HCT116 (cell line): Measurements from ENCODE around the gene BICD1.

Experiments
- YY1 ChIP-seq: IDR thresholded peaks from 2 replicates; pipeline ENCODE4 v1.6.1; 2011; ENCODE audit warnings: low read length, low read depth, moderate library complexity, mild to moderate bottlenecking; ENCODE audit not compliant: insufficient replicate concordance; ENCODE audit errors: extremely low read depth
- TF ChIP-seq, protein P1 (sequence below): IDR thresholded peaks from 2 replicates; pipeline ENCODE4 v1.6.1; 2012; ENCODE audit warnings: low read depth
- TF ChIP-seq, protein P2 (sequence below), 3 experiments: fragments of 200-600 bp in 1 of 3; sonication (generic) in 1 of 3; IDR thresholded peaks in 2 of 3; conservative IDR thresholded peaks in 1 of 3; 2 replicates each; pipeline ENCODE4 v1.5.1; 2012 to 2017; ENCODE audit warnings: low read depth in 2 of 3, low read length in 2 of 3, antibody characterized with exemption in 1 of 3, borderline replicate concordance in 1 of 3, control low read depth in 1 of 3, mild to moderate bottlenecking in 1 of 3, mixed read lengths in 1 of 3, mixed run types in 1 of 3, moderate library complexity in 1 of 3; ENCODE audit not compliant: insufficient read depth in 1 of 3

DNA sequence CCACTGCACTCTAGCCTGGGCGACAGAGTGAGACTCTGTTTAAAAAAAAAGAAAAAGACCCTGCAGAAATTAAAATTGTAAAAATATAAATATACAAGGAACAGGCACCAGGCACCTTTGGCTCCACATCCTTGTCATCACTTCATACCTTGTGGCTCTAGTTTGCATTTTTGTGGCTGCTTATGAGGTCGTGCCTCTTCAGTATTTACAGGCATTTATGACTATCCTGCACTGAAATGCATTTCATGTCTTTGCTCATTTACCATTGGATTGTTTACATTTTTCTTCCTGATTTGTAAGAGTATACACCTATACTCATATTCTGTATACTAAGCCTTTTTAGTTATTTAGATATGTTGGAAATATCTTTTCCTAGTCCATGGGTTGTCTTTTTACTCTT lies 20.1 kb downstream of the BICD1 start:
- TF ChIP-seq, protein P1, sequence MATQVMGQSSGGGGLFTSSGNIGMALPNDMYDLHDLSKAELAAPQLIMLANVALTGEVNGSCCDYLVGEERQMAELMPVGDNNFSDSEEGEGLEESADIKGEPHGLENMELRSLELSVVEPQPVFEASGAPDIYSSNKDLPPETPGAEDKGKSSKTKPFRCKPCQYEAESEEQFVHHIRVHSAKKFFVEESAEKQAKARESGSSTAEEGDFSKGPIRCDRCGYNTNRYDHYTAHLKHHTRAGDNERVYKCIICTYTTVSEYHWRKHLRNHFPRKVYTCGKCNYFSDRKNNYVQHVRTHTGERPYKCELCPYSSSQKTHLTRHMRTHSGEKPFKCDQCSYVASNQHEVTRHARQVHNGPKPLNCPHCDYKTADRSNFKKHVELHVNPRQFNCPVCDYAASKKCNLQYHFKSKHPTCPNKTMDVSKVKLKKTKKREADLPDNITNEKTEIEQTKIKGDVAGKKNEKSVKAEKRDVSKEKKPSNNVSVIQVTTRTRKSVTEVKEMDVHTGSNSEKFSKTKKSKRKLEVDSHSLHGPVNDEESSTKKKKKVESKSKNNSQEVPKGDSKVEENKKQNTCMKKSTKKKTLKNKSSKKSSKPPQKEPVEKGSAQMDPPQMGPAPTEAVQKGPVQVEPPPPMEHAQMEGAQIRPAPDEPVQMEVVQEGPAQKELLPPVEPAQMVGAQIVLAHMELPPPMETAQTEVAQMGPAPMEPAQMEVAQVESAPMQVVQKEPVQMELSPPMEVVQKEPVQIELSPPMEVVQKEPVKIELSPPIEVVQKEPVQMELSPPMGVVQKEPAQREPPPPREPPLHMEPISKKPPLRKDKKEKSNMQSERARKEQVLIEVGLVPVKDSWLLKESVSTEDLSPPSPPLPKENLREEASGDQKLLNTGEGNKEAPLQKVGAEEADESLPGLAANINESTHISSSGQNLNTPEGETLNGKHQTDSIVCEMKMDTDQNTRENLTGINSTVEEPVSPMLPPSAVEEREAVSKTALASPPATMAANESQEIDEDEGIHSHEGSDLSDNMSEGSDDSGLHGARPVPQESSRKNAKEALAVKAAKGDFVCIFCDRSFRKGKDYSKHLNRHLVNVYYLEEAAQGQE, result no peak
- TF ChIP-seq, protein P2, sequence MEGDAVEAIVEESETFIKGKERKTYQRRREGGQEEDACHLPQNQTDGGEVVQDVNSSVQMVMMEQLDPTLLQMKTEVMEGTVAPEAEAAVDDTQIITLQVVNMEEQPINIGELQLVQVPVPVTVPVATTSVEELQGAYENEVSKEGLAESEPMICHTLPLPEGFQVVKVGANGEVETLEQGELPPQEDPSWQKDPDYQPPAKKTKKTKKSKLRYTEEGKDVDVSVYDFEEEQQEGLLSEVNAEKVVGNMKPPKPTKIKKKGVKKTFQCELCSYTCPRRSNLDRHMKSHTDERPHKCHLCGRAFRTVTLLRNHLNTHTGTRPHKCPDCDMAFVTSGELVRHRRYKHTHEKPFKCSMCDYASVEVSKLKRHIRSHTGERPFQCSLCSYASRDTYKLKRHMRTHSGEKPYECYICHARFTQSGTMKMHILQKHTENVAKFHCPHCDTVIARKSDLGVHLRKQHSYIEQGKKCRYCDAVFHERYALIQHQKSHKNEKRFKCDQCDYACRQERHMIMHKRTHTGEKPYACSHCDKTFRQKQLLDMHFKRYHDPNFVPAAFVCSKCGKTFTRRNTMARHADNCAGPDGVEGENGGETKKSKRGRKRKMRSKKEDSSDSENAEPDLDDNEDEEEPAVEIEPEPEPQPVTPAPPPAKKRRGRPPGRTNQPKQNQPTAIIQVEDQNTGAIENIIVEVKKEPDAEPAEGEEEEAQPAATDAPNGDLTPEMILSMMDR (IDR thresholded peaks at IDR 0.05 in 2 of 3, conservative IDR thresholded peaks at IDR 0.05 in 1 of 3; ENCODE audit: borderline replicate concordance in 1 of 3, insufficient read depth in 1 of 3, low read depth in 2 of 3, low read length in 2 of 3), result no peak
- TF ChIP-seq YY1, result no peak
